Right ventricle myocardium inferior (tissue), 1 donor: ENCODE results near the gene PPP1R1B. TPM values are rescaled to one million over a fixed set of nuclear protein-coding genes. Genes with fewer than 3 reads are reported as not detected.

Experiments used
- ATAC-seq: fragments of 200-7000 bp; cut with Tn5 transposase; one replicate; pipeline ENCODE4 v1.9.1; 2020; ENCODE audit warnings: mild to moderate bottlenecking, moderate library complexity
- DNase-seq: peaks from one replicate; pipeline ENCODE4 v3.0.0; 2021; ENCODE audit errors: missing footprints
- intact Hi-C: fragments of 100-400 bp; cut with DNase I; formaldehyde crosslinking; loops from one replicate; pipeline ENCODE4 v1.11.0; 2022
- total RNA-seq: library from RNA; stranded (reverse); fragmentation: NEBNext Ultra II Directional; extraction: Animal tissue kit (Norgen Biotek cat#: 25700); gene quantifications from one replicate; pipeline ENCODE4 v1.2.1, GENCODE V29; 2021
- donor health status: DM: no; HTN: yes; CAD: no; lungs with severe emphysema.

PPP1R1B gene
- total RNA-seq, 1 donor from 2014 or later = 0.89 TPM

- ATAC-seq (no peak), DNase-seq (no peak)
- intact Hi-C loops = loop anchor here (5.0 kb wide), 1 partner anchor 90 kb away; no protein-coding TSS in a partner anchor
These were observed 35.2 kb downstream of the PPP1R1B start for GRCh38 chr17:39661744-39662541.

GRCh38 chr17:39662551-39663339, 36.0 kb downstream of the PPP1R1B start:
- DNase-seq = no peak
- no peak for ATAC-seq
- intact Hi-C loops = loop anchor here (5.0 kb wide), 1 partner anchor 90 kb away; no protein-coding TSS in a partner anchor

DNA sequence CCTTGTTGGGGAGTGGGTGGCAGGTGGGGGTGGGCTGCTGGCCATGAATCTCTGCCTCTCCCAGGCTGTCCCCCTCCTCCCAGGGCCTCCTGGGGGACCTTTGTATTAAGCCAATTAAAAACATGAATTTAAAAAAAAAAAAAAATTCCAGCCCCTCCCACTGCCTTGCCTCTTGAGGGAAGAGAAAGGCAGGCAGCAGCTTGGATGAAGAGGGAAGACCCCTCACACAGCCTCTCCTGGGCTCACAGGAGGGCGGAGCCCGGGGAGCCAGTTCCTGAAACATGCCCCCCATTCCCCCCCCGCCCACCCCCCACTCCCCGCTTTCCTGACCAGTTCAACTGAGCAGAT, 36.6 kb downstream of the PPP1R1B start:
- intact Hi-C loops = loop anchor here (5.0 kb wide), 1 partner anchor 89 kb away; no protein-coding TSS in a partner anchor
- DNase-seq (no peak), ATAC-seq (no peak)

- no peak for DNase-seq
These were observed 37.2 kb downstream of the PPP1R1B start for GRCh38 chr17:39663688-39664580.

GRCh38 chr17:39664581-39665561, 38.1 kb downstream of the PPP1R1B start, which contains the start of gene TCAP:
Gene TCAP, plus strand, starts transcription at chr17:39665349. Its CDS starts 11 bp downstream, at chr17:39665360.
- DNase-seq (peak; percentile 78), ATAC-seq (peak; percentile 49)
- intact Hi-C loops = loop anchor here (5.0 kb wide), 2 partner anchors 37 to 87 kb away; partner anchors contain the start of gene ERBB2

More at GRCh38 chr17:39663688-39664580, 37.2 kb downstream of the PPP1R1B start:
- intact Hi-C loops = loop anchor here (5.0 kb wide), 1 partner anchor 88 kb away; no protein-coding TSS in a partner anchor
- ATAC-seq = peak; percentile 4

DNA sequence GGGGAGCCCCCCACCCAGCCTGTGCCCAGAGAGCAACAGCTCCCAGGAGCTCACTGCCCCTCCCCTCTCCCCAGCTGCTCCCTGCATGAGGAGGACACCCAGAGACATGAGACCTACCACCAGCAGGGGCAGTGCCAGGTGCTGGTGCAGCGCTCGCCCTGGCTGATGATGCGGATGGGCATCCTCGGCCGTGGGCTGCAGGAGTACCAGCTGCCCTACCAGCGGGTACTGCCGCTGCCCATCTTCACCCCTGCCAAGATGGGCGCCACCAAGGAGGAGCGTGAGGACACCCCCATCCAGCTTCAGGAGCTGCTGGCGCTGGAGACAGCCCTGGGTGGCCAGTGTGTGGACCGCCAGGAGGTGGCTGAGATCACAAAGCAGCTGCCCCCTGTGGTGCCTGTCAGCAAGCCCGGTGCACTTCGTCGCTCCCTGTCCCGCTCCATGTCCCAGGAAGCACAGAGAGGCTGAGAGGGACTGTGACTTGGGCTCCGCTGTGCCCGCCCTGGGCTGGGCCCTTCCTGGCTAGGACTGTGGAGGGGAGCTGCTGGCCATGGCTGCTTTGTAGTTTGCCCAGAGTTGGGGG, 39.0 kb downstream of the PPP1R1B start:
- intact Hi-C loops = loop anchor here (5.0 kb wide), 1 partner anchor 37 kb away; the partner anchor contains the start of gene ERBB2
- ATAC-seq = peak; percentile 0
- DNase-seq = no peak

GRCh38 chr17:39666231-39666600, 39.5 kb downstream of the PPP1R1B start:
- DNase-seq (no peak), ATAC-seq (no peak)
- intact Hi-C loops = loop anchor here (5.0 kb wide), 1 partner anchor 36 kb away; the partner anchor contains the start of gene ERBB2

DNA sequence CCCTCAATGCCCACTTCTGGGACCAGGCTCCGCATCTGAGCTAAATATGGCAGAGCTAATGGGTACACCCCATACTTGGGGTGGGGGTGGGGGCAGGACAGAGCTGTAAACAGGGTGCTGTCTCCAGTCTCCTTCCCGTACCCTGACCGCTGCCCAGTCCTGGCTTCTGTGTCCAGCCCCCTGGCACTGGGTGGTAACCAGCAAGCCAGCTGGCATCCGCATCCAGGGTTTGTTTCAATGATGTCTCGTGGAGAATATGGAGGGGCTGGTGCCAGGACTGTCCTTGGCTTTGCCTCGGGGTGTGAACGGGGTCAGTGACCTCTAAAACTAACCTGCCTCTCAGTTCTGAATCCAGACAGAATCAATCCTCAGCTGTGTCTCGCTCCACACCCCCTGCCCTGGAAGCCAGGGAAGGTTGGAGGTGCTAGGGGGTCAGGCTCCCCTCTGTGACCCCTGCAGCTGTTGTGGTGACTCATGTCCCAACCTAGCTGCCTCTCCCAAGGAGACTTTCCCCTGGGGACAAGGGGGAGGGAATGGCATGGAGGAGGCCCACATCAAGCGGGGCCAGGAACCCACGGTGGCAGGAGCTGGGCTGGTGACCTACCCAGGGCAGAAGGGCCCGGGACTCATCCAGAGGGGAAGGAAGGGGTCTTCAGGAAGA, 40.0 kb downstream of the PPP1R1B start:
- peak; percentile 79 for DNase-seq

GRCh38 chr17:39667262-39667944, 40.7 kb downstream of the PPP1R1B start:
- intact Hi-C loops = loop anchor here (5.0 kb wide), 1 partner anchor 35 kb away; the partner anchor contains the start of gene ERBB2
- peak; percentile 15 for ATAC-seq
- DNase-seq = peak; percentile 75

More for the DNA sequence above, 40.0 kb downstream of the PPP1R1B start:
- ATAC-seq = peak; percentile 55
- intact Hi-C loops = loop anchor here (5.0 kb wide), 1 partner anchor 36 kb away; the partner anchor contains the start of gene ERBB2

DNA sequence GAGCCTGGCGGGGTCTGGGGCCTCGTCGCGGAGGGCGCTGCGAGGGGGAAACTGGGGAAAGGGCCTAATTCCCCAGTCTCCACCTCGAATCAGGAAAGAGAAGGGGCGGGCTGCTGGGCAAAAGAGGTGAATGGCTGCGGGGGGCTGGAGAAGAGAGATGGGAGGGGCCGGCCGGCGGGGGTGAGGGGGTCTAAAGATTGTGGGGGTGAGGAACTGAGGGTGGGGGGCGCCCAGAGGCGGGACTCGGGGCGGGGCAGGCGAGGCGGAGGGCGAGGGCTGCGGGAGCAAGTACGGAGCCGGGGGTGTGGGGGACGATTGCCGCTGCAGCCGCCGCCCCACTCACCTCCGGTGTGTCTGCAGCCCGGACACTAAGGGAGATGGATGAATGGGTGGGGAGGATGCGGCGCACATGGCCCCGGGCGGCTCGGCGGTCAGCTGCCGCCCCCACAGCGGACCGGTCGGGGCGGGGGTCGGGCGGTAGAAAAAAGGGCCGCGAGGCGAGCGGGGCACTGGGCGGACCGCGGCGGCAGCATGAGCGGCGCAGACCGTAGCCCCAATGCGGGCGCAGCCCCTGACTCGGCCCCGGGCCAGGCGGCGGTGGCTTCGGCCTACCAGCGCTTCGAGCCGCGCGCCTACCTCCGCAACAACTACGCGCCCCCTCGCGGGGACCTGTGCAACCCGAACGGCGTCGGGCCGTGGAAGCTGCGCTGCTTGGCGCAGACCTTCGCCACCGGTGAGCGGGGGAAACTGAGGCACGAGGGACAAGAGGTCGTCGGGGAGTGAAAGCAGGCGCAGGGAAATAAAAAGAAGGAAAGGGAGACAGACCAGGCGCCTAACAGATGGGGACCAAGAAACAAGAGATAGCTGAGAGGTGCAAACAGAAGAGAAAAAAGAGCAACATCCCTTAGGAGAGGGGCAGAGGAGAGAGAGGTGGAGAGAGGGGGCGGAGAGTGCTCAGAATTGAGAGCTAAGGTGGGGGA, 41.5 kb downstream of the PPP1R1B start, which contains the start of gene PNMT:
PNMT (plus strand) TSS at position 509 of the 980 bp plus-strand sequence; CDS start at position 532, 23 bp downstream.
- DNase-seq (peak; percentile 92), ATAC-seq (no peak)
- intact Hi-C loops = loop anchor here (5.0 kb wide), 1 partner anchor 34 kb away; the partner anchor contains the start of gene ERBB2

DNA sequence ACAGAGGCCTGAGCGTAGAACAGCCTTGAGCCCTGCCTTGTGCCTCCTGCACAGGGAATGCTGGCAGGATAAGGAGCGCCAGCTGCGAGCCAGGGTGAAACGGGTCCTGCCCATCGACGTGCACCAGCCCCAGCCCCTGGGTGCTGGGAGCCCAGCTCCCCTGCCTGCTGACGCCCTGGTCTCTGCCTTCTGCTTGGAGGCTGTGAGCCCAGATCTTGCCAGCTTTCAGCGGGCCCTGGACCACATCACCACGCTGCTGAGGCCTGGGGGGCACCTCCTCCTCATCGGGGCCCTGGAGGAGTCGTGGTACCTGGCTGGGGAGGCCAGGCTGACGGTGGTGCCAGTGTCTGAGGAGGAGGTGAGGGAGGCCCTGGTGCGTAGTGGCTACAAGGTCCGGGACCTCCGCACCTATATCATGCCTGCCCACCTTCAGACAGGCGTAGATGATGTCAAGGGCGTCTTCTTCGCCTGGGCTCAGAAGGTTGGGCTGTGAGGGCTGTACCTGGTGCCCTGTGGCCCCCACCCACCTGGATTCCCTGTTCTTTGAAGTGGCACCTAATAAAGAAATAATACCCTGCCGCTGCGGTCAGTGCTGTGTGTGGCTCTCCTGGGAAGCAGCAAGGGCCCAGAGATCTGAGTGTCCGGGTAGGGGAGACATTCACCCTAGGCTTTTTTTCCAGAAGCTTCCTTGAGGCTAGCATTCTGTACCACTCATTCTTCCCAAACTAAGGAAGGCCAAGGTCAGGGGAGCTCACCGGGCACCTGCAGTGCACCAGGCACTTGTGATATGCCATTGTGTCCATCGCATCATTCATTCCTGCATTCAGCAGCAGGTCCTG, 43.4 kb downstream of the PPP1R1B start:
- intact Hi-C loops = loop anchor here (5.0 kb wide), 3 partner anchors 32 to 62 kb away; partner anchors contain the start of genes ERBB2, MIEN1 and STARD3
- ATAC-seq (no peak), DNase-seq (no peak)

DNA sequence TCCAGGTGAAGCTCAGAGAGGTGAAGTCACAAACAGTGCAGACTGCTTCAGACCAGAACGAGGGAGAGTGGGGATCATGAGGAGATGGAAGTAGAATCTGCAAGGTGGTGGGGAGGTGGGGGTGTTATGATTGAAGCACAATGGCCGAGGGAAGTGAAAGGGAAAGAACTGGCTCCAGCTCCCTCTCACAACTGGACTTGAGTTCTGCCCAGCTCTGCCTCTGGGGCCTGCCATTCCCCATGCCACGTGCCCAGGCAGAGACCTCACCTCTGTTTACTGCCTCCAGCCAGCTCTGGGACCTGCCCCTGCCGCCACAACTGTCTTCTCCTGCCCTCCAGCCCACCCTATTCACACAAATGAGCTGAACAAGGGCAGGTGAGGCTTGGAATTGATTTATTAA, 44.0 kb downstream of the PPP1R1B start:
- intact Hi-C loops = loop anchor here (5.0 kb wide), 2 partner anchors 33 to 62 kb away; partner anchors contain the start of genes MIEN1 and STARD3
- DNase-seq = no peak

More for the DNA sequence above, 44.0 kb downstream of the PPP1R1B start:
- ATAC-seq = no peak
